Lower lobe of right lung (tissue), 2 donors: ENCODE measurements around the gene SNTG2. TPM values are rescaled to one million over a fixed set of nuclear protein-coding genes. Genes with fewer than 3 reads are reported as not detected.

Experiments
- ATAC-seq, 2 donors: fragments of 200-7000 bp; cut with Tn5 transposase; one replicate each; pipeline ENCODE4 v1.9.1; 2020 to 2022; ENCODE audit warnings: mild to moderate bottlenecking in 2 of 2, moderate library complexity in 2 of 2
- DNase-seq: peaks from one replicate; pipeline ENCODE4 v3.0.0-alpha.2; 2020
- H3K27ac ChIP-seq: fragments of 200-600 bp; one replicate; pipeline ENCODE4 v1.8.0; 2022
- H3K27me3 ChIP-seq: fragments of 200-600 bp; one replicate; pipeline ENCODE4 v1.8.0; 2022; ENCODE audit warnings: low read depth
- H3K36me3 ChIP-seq: fragments of 200-600 bp; one replicate; pipeline ENCODE4 v1.8.0; 2022; ENCODE audit warnings: mild to moderate bottlenecking
- H3K4me1 ChIP-seq: fragments of 200-600 bp; one replicate; pipeline ENCODE4 v1.8.0; 2022
- H3K4me3 ChIP-seq: fragments of 200-600 bp; one replicate; pipeline ENCODE4 v1.8.0; 2022; ENCODE audit warnings: mild to moderate bottlenecking
- H3K9me3 ChIP-seq: fragments of 200-600 bp; one replicate; pipeline ENCODE4 v1.8.0; 2022
- CTCF ChIP-seq: fragments of 200-600 bp; IDR thresholded peaks from one replicate; pipeline ENCODE4 v1.8.0; 2022; ENCODE audit warnings: antibody characterized with exemption, mild to moderate bottlenecking
- intact Hi-C: fragments of 100-400 bp; cut with DNase I; formaldehyde crosslinking; loops from one replicate; pipeline ENCODE4 v1.11.0; 2022
- total RNA-seq: library from RNA; stranded (reverse); fragmentation: NEBNext Ultra II Directional; extraction: Animal tissue kit (Norgen Biotek cat#: 25700); gene quantifications from one replicate; pipeline ENCODE4 v1.2.1, GENCODE V29; 2021
- donor health status: DM: no; HTN: yes; CAD: no; lungs with severe emphysema.

The SNTG2 gene
- total RNA-seq, 1 donor from 2014 or later: 1.4 TPM

GRCh38 chr2:1269812-1270211 lies 319.2 kb downstream of the SNTG2 start:
- no peaks in the 10 kb centered on the region for H3K36me3 ChIP-seq
- H3K27ac ChIP-seq: no peak overlapping the region
- TF ChIP-seq CTCF: no peak
- H3K27me3 ChIP-seq: no peaks in the 10 kb centered on the region
- intact Hi-C loops: no loop called here
- ATAC-seq (no peak), DNase-seq (no peak)
- no peaks in the 10 kb centered on the region for H3K9me3 ChIP-seq
- H3K4me3 ChIP-seq: no peak overlapping the region
- no peaks in the 10 kb centered on the region for H3K4me1 ChIP-seq

- no peak for ATAC-seq
- DNase-seq: no peak
- no peaks in the 10 kb centered on the region for H3K9me3 ChIP-seq
- no peak for TF ChIP-seq CTCF
- no peaks in the 10 kb centered on the region for H3K36me3 ChIP-seq
- intact Hi-C loops: no loop called here
- no peak overlapping the region for H3K4me3 ChIP-seq
- no peak overlapping the region for H3K27ac ChIP-seq
- H3K4me1 ChIP-seq: no peaks in the 10 kb centered on the region
- no peaks in the 10 kb centered on the region for H3K27me3 ChIP-seq
These were observed 322.2 kb downstream of the SNTG2 start for GRCh38 chr2:1272835-1273234.

GRCh38 chr2:1277634-1278033 lies 327.0 kb downstream of the SNTG2 start:
- no peak for ATAC-seq
- no peaks in the 10 kb centered on the region for H3K9me3 ChIP-seq
- intact Hi-C loops: no loop called here
- DNase-seq: no peak
- no peaks in the 10 kb centered on the region for H3K4me1 ChIP-seq
- H3K4me3 ChIP-seq: no peak overlapping the region
- no peak overlapping the region for H3K27ac ChIP-seq
- no peaks in the 10 kb centered on the region for H3K27me3 ChIP-seq
- no peaks in the 10 kb centered on the region for H3K36me3 ChIP-seq
- no peak for TF ChIP-seq CTCF

GRCh38 chr2:1278125-1278524 lies 327.5 kb downstream of the SNTG2 start:
- ATAC-seq (no peak), DNase-seq (no peak)
- intact Hi-C loops: no loop called here
- no peaks in the 10 kb centered on the region for H3K9me3 ChIP-seq
- H3K27ac ChIP-seq: no peak overlapping the region
- no peak for TF ChIP-seq CTCF
- H3K4me3 ChIP-seq: no peak overlapping the region
- H3K27me3 ChIP-seq: no peaks in the 10 kb centered on the region
- no peaks in the 10 kb centered on the region for H3K36me3 ChIP-seq
- no peaks in the 10 kb centered on the region for H3K4me1 ChIP-seq

- no peak for TF ChIP-seq CTCF
- intact Hi-C loops: no loop called here
- H3K9me3 ChIP-seq: no peaks in the 10 kb centered on the region
- H3K4me1 ChIP-seq: no peaks in the 10 kb centered on the region
- H3K4me3 ChIP-seq: no peak overlapping the region
- H3K27me3 ChIP-seq: no peaks in the 10 kb centered on the region
- ATAC-seq: no peak
- H3K27ac ChIP-seq: no peak overlapping the region
- H3K36me3 ChIP-seq: no peaks in the 10 kb centered on the region
- DNase-seq: no peak
These were observed 328.2 kb downstream of the SNTG2 start for GRCh38 chr2:1278861-1279260.

GRCh38 chr2:1282552-1282951 lies 331.9 kb downstream of the SNTG2 start:
- no peak for ATAC-seq
- H3K36me3 ChIP-seq: no peaks in the 10 kb centered on the region
- no peak overlapping the region for H3K4me3 ChIP-seq
- no peaks in the 10 kb centered on the region for H3K4me1 ChIP-seq
- no peak overlapping the region for H3K27ac ChIP-seq
- intact Hi-C loops: no loop called here
- no peaks in the 10 kb centered on the region for H3K9me3 ChIP-seq
- no peak for DNase-seq
- TF ChIP-seq CTCF: no peak
- no peaks in the 10 kb centered on the region for H3K27me3 ChIP-seq
